Hindlimb muscle (tissue), 1 donor: ENCODE data around the gene NOMO2. TPM values are rescaled to one million over a fixed set of nuclear protein-coding genes. Genes with fewer than 3 reads are reported as not detected.
"Not testable (repeated sequence)": the region's sequence is repeated elsewhere in the genome, so short reads cannot be mapped to it uniquely, and the experiment has no call there.

ENCODE experiments used
- DNase-seq: peaks from one replicate; pipeline ENCODE4 v3.0.0-alpha.2; 2013
- polyA plus RNA-seq: library from polyadenylated mRNA; unstranded; fragments of 120-200 nt; gene quantifications from one replicate; pipeline ENCODE4 v1.2.1, GENCODE V29; 2013; ENCODE audit not compliant: insufficient read length

Gene NOMO2
- polyA plus RNA-seq, 1 donor = 71.0 TPM

GRCh38 chr16:18521445-18522181 is 40.3 kb downstream of the NOMO2 start:
- DNase-seq = not testable (repeated sequence)

DNA sequence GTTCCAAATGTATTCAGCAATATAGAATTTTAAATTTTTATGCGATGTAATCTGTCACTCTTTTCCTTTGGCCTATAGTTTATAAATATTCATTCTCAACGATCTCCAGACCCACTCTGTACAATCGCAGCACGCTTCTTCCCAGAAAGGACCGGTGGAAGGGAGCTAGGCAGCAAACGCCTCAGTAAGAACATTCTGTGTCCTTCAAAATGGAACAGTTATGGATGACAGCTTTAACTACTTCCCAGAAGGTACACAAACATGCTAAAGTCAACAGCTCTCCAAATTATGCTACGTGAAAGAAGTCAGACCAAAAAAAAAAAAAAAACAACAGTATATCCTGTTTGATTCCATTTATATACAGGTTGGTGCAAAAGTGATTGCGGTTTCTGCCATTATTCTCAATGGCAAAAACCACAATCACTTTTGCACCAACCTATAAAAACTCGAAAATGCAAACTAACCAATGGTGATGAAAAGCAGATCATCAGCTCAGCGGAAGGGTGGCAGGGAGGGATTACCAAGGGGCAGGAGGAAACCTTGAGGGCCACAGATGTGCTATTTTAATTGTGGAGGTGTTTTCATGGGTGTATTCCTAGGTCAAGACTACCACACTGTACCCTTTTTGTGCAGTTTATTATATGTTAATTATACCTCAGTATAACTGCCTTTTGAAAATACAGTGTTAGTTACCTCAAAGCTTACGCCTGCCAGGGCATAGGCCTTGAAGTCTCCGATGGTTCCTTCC is 43.2 kb downstream of the NOMO2 start:
- not testable (repeated sequence) for DNase-seq

GRCh38 chr16:18498430-18498829 is 63.5 kb downstream of the NOMO2 start:
- DNase-seq = not testable (repeated sequence)

DNA sequence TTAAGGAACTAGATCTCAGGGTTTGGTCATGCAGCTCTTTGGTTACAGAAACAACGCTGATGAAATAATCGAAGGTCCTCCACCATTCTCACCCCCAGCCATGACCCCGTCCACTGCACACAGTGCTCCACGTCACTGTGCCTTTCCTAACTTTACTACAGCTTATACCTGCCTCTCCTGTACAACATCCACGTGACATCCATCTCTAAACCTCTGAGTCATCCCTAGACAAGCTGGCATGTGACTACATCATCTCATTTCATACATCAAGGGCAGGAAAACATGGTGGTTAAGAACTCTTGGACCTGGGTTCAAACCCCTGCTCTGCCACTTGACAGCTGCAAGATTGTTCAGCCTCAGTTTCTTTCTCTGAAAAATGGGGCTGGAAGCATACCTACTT is 64.9 kb downstream of the NOMO2 start:
- not testable (repeated sequence) for DNase-seq

GRCh38 chr16:18492118-18492897 is 69.6 kb downstream of the NOMO2 start:
- DNase-seq = not testable (repeated sequence)

DNA sequence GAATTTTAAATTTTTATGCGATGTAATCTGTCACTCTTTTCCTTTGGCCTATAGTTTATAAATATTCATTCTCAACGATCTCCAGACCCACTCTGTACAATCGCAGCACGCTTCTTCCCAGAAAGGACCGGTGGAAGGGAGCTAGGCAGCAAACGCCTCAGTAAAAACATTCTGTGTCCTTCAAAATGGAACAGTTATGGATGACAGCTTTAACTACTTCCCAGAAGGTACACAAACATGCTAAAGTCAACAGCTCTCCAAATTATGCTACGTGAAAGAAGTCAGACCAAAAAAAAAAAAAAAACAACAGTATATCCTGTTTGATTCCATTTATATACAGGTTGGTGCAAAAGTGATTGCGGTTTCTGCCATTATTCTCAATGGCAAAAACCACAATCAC is 125.9 kb downstream of the NOMO2 start:
- DNase-seq = not testable (repeated sequence)

DNA sequence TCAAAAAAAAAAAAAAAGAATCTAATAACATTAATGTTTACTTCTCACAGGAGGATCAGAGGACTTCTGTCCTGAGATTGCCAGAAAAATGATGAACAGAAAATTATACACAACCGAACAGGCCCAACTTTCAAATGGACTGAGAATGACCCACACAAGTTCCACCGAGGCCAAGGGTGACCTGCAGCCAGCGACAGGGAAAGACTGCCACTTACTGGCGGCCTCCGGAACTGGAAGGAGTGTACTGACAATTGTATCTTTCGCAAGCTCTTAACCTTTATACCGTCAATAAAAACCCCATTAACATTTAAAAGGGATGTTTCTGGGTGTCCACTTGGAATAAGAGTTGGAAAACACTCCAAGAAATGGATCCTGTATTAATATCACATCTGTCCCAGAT is 146.1 kb downstream of the NOMO2 start:
- not testable (repeated sequence) for DNase-seq

GRCh38 chr16:18409532-18410293 is 152.2 kb downstream of the NOMO2 start:
- not testable (repeated sequence) for DNase-seq

DNA sequence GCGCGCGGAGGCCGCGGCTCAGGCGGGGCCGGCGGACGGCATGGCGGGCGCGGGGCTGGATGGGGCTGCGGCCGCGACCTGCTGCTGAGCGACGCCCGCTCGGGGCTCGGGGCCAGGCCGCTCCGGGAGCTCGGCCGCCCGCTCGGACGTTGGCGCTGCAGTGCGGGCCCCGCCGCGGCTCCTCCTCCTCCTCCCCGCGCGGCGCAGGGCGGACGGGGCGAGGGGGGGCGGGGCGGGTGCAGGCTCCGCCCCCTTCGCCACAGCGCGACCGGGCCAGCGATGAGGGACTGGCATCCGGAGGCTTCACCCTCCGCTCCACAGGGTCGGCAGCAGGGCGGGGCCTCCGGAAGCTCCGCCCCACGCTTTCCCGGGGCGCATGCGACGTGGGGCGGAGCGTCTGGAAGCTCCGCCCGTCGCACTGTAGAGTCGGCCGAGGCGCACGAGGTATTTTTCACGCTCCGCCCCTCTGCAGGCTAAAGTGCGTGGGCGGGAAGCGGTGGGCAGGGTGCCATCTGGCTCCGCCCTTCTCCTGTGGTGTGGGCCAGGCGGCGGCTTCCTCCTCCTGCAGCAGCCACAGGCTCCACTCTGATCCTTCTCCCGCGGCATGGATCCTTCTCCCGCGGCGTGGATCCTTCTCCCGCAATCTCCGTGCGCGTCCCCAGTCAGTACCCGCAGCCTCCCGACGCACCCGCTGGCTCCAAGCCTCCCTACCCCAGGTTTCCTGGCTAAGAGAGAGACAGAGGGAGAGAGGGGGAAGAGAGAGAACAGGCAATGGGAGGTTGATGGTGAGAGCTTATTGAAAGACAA is 159.8 kb downstream of the NOMO2 start:
- not testable (repeated sequence) for DNase-seq

- DNase-seq = not testable (repeated sequence)
Measured at GRCh38 chr16:18401159-18401558, 160.7 kb downstream of the NOMO2 start.

- not testable (repeated sequence) for DNase-seq
Measured at GRCh38 chr16:18394363-18394762, 167.5 kb downstream of the NOMO2 start.

DNA sequence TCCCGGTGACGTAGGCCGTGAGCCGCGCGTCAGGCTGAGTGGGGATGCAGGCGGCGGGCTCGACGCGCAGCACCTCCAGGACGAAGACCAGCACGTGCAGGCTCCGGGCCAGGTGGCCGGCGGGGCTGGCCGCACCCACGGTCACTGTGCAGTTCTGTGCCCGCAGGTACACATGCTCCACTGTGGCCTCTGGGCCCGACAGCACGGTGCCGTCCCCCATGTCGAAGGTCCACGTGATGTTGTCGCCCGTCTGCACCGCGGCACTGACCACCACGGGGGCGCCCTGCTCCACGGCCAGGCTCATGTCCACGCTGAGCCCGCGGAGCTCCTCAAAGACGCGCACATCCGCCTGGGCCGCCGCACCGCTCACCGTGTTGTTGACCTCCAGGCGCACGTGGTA is 174.1 kb downstream of the NOMO2 start:
- DNase-seq = not testable (repeated sequence)

- not testable (repeated sequence) for DNase-seq
Measured at GRCh38 chr16:18386517-18386916, 175.4 kb downstream of the NOMO2 start.

DNA sequence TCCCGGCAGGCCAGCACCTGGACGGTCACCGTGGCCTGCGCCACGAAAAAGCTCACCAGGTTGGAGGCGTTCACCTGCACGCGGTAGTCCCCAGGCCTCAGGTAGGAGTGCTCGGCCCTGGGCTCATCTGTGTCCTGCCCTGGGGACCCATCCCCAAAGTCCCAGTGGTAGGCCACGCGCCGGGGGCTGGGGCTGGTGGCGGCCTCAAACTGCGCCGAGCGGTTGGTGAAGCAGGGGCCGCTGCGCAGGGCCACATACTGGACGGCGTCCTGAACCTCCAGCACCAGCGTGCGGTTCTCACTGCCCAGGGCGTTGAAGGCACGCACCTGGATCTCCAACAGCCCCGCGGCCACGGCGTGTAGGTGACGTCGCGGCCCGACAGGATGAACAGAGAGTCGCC is 176.6 kb downstream of the NOMO2 start:
- not testable (repeated sequence) for DNase-seq

DNA sequence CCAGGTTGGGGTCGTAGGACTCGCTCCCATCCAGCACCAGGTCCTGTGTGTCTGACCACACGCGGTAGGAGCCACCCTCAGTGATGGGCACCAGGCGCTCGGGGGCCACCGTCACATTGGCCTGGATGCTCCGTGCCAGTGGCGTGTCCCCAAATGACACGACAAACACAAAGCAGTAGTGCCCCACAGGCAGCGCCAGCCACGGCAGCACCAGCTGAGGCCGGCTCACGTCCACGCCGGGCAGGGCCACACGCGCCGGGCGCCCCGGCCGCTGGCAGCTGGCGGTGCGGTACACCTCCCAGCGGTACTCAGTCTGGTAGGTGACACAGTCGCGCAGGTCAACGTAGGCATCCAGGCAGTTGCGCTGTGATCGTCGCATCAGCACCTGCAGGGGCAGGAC is 177.0 kb downstream of the NOMO2 start:
- DNase-seq = not testable (repeated sequence)

DNA sequence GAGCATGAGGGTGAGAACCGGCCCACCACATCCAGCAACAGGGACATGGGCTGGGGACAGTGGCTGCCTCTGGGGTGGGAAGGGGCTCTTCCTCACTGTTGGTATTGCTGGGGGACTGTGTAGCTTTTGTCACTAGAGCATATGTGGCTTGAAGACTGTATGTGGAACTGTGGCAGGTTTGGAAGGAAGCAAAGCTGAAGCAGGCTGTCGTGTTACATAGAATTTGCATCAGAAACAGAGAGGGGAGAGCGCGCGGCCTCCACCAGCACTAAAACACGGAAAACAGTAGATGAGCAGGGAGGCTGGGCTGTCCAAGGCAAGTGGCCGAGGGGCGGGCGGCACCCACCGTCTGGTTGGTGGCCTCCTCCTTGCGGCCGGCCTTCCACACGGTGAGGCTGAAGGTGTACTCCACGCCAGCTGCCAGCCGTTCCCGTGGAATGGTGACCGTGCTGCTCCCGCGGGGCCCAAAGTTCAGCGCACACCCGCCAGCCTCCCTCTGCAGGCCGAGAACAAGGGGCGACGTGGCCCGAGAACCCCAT is 177.7 kb downstream of the NOMO2 start:
- not testable (repeated sequence) for DNase-seq

DNA sequence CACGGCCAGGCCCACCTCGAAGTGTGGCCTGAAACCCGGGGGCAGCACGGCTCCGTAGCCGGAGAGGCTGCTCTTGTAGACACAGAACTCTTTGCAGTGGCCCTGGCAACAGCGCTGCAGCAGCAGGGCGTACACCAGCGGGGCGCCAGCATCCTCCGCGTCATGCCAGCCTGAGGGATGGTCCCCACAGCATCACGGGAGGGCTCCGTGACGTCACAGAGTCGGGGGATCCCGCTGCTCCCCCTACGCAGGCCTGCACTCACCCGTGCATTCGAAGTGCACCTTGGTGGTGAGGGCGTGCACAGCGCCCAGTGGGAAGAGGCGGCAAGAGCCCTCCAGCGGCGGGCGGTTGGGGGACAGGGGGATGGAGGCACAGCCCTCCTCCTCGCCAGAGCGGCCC is 179.2 kb downstream of the NOMO2 start:
- not testable (repeated sequence) for DNase-seq
